ENCODE measurements around the gene MBTD1.
A peak's percentile ranks its signal among the peaks of the same experiment; 100 is the strongest.

DNA sequence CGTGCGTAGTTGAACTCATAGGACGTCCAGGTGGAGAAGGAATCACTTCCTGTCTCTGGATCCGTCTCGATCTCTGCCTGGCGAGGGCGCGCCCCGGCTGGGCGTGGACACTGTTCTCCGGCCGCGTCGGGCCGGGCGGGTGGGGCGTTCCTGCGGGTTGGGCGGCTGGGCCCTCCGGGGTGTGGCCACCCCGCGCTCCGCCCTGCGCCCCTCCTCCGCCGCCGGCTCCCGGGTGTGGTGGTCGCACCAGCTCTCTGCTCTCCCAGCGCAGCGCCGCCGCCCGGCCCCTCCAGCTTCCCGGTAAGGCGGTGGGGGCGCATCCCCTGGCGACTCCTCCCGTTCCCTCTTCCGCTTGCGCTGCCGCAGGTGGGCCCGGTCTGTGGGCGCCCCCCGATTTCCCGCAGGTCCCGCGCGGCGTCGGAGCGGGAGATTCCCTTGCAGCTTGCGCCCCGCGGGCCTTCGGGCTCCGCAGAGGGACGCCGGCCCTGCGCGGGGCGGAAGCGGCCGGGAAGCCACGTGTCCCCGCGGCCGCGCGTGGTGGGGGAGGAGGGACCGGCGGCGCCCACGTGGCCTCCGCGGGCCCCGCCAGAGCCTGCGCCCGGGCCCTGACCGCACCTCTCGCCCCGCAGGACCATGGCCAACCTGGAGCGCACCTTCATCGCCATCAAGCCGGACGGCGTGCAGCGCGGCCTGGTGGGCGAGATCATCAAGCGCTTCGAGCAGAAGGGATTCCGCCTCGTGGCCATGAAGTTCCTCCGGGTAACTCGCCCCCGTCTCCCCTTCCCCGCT is 93.5 kb downstream of the MBTD1 start, which contains the start of gene NME2:
- TF ChIP-seq POLR2A (IDR thresholded peaks at IDR 0.05) = peak in 1 of 2 donors; percentile 65
- TF ChIP-seq, protein P1, sequence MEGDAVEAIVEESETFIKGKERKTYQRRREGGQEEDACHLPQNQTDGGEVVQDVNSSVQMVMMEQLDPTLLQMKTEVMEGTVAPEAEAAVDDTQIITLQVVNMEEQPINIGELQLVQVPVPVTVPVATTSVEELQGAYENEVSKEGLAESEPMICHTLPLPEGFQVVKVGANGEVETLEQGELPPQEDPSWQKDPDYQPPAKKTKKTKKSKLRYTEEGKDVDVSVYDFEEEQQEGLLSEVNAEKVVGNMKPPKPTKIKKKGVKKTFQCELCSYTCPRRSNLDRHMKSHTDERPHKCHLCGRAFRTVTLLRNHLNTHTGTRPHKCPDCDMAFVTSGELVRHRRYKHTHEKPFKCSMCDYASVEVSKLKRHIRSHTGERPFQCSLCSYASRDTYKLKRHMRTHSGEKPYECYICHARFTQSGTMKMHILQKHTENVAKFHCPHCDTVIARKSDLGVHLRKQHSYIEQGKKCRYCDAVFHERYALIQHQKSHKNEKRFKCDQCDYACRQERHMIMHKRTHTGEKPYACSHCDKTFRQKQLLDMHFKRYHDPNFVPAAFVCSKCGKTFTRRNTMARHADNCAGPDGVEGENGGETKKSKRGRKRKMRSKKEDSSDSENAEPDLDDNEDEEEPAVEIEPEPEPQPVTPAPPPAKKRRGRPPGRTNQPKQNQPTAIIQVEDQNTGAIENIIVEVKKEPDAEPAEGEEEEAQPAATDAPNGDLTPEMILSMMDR (IDR thresholded peaks at IDR 0.05) = no peak

Data from heart left ventricle (tissue), 13 donors.